K562 (cell line): ENCODE results near the gene TELO2. TPM values are rescaled to one million over a fixed set of nuclear protein-coding genes. Genes with fewer than 3 reads are reported as not detected.

ENCODE experiments used
- CBX5 ChIP-seq: IDR thresholded peaks from 2 replicates; pipeline ENCODE4 v1.6.1; 2014; ENCODE audit warnings: low read depth, borderline replicate concordance
- CHD2 ChIP-seq: IDR thresholded peaks from 2 replicates; pipeline ENCODE4 v1.6.1; 2011; ENCODE audit warnings: low read depth, low read length
- FOXP1 ChIP-seq: sonication (generic); formaldehyde crosslinking; IDR thresholded peaks from 2 replicates; pipeline ENCODE4 v1.8.0; 2022; ENCODE audit warnings: mild to moderate bottlenecking, missing genetic modification reagents
- NFIX ChIP-seq: fragments of 250-450 bp; sonication (Bioruptor Pico); IDR thresholded peaks from 2 replicates; pipeline ENCODE4 v1.4.0; 2020; ENCODE audit warnings: low read depth, mild to moderate bottlenecking, moderate library complexity
- RREB1 ChIP-seq: fragments of 250-450 bp; sonication (Bioruptor Pico); IDR thresholded peaks from 2 replicates; pipeline ENCODE4 v1.4.0; 2020
- polyA plus RNA-seq, 8 experiments: library from polyadenylated mRNA; depleted of rRNA in 4 of 8; stranded (reverse) in 5 of 8; unstranded in 3 of 8; fragments of >200 nt; fragmentation: Nextera tagmentation in 2 of 8; fragmentation: Illumina TruSeq in 1 of 8; extraction: Ambion mirVana in 2 of 8; extraction: Trizol in 1 of 8; gene quantifications; 2 replicates each; pipeline versions ENCODE4 v1.2.1 to v1.2.3, GENCODE V29; 2011 to 2014; ENCODE audit warnings: inconsistent platforms in 1 of 8, missing spikeins in 1 of 8
- total RNA-seq, 7 experiments: library from RNA; depleted of rRNA in 6 of 7; stranded (reverse); fragments of >200 nt in 6 of 7; fragmentation: Illumina TruSeq in 2 of 7; extraction: Trizol in 2 of 7; gene quantifications; 2 replicates each; pipeline versions ENCODE4 v1.2.1 to v1.2.3, GENCODE V29; 2011 to 2021; ENCODE audit warnings: low replicate concordance in 1 of 7
- TF ChIP-seq, protein P1 (sequence below): fragments of 450-650 bp; IDR thresholded peaks from 2 replicates; pipeline ENCODE4 v1.6.1; 2016

Gene TELO2
- total and polyA plus RNA-seq, 9 of the 15 experiments (the other 6 are each of a cell fraction or from before 2014, with no cell fraction given): 0.51 to 91.8 (median 14.5) TPM

DNA sequence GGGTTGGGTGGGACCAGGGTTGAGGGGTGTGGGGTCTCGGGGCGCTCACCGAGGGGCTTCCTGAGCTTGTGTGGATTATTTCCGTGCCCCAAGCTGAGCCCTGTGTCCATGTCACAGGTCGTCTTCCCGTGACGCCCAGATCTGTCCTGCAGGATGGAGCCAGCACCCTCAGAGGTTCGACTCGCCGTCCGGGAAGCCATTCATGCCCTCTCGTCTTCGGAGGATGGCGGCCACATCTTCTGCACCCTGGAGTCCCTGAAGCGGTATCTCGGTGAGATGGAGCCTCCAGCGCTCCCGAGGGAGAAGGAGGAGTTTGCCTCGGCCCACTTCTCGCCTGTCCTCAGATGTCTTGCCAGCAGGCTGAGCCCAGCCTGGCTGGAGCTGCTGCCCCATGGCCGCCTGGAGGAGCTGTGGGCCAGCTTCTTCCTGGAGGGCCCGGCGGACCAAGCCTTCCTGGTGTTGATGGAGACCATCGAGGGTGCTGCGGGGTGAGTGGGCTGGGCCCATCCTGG is 1.0 kb downstream of the TELO2 start (continued):
- 0 out of 2 replicates have a peak, but pooled peaks have one; percentile 32 for TF ChIP-seq RREB1 (CRISPR knock-in tag)
- TF ChIP-seq, protein P1, sequence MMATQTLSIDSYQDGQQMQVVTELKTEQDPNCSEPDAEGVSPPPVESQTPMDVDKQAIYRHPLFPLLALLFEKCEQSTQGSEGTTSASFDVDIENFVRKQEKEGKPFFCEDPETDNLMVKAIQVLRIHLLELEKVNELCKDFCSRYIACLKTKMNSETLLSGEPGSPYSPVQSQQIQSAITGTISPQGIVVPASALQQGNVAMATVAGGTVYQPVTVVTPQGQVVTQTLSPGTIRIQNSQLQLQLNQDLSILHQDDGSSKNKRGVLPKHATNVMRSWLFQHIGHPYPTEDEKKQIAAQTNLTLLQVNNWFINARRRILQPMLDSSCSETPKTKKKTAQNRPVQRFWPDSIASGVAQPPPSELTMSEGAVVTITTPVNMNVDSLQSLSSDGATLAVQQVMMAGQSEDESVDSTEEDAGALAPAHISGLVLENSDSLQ: no peak
- TF ChIP-seq CHD2: no peak
- TF ChIP-seq NFIX (CRISPR knock-in tag): no peak
- TF ChIP-seq CBX5: no peak
- TF ChIP-seq FOXP1 (CRISPR knock-in tag): 0 out of 2 replicates have a peak, but pooled peaks have one; percentile 60
